Esophagus squamous epithelium (tissue), 4 donors: ENCODE data around the gene RHBDD1.

ENCODE experiments used
- CTCF ChIP-seq, 6 experiments: fragments of 450-650 bp in 4 of 6; fragments of 200-600 bp in 2 of 6; sonication (generic) in 2 of 6; IDR thresholded peaks; one replicate each; pipeline ENCODE4 v1.5.1; 2016 to 2019; ENCODE audit warnings: antibody characterized with exemption in 6 of 6, mild to moderate bottlenecking in 4 of 6, moderate library complexity in 4 of 6
- POLR2A ChIP-seq, 4 donors: fragments of 450-650 bp; IDR thresholded peaks; one replicate each; pipeline ENCODE4 v1.6.1; 2017; ENCODE audit warnings: antibody characterized with exemption in 4 of 4, mild to moderate bottlenecking in 4 of 4, moderate library complexity in 3 of 4

DNA sequence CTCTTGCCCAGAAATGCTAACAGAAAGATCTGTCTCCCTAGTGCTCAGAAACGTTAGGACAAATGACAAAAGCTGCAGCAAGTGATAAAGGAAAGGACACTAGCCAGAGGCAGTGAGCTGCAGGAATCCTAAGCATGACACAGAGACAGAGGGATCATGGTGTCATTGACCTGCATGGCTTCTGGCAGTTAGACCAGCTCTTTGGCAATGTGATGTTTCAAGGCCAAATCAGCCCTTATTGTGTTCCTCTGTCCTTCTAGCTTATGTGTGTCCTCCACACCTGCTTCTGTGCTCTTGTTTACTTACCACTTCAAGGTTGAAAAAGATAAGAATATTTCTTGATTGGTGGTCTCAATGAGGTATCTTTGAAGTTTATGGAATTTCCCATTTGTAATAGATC is 120.8 kb downstream of the RHBDD1 start:
- TF ChIP-seq CTCF (IDR thresholded peaks at IDR 0.05) (no peak), POLR2A (IDR thresholded peaks at IDR 0.05) (no peak)
